H1 (cell line): ENCODE data around the gene ZNF532. TPM values are rescaled to one million over a fixed set of nuclear protein-coding genes. Genes with fewer than 3 reads are reported as not detected.

Experiments
- CTCF ChIA-PET: fragments of 300-600 bp; sonication (Branson Sonifier 250); formaldehyde crosslinking; loops from one replicate; lab custom pipeline; 2021; ENCODE audit not compliant: partially characterized antibody; lab: Charles Lee
- POLR2A ChIA-PET: fragments of 300-600 bp; sonication (Branson Sonifier 250); formaldehyde crosslinking; loops from one replicate; lab custom pipeline; 2021; ENCODE audit warnings: inconsistent platforms; ENCODE audit not compliant: partially characterized antibody; lab: Charles Lee
- DNase-seq, 2 experiments: peaks; one replicate each; pipeline versions ENCODE4 v3.0.0 to v3.0.0-alpha.2; 2010 to 2022; ENCODE audit warnings: low spot score in 2 of 2, low read depth in 1 of 2, mixed read lengths in 1 of 2
- FAIRE-seq: peaks from 2 replicates; lab custom pipeline; 2011; peaks lifted over from hg19 to GRCh38; lab: Jason Lieb, UNC
- H2AFZ ChIP-seq: 2 replicates; pipeline ENCODE4 v1.8.1; 2012; ENCODE audit warnings: low read length, inconsistent platforms
- H2AK5ac ChIP-seq: 2 replicates; pipeline ENCODE4 v1.6.1; 2013; ENCODE audit warnings: low read depth, low read length
- H2BK120ac ChIP-seq: replicated peaks from 2 replicates; pipeline ENCODE3; 2013; ENCODE audit warnings: low read depth, low read length, inconsistent platforms
- H2BK12ac ChIP-seq: 2 replicates; pipeline ENCODE4 v1.6.1; 2013; ENCODE audit warnings: low read depth, low read length
- H2BK15ac ChIP-seq: 2 replicates; pipeline ENCODE4 v1.6.1; 2013; ENCODE audit warnings: low read length
- H2BK20ac ChIP-seq: 2 replicates; pipeline ENCODE4 v1.6.1; 2013; ENCODE audit warnings: low read length
- H2BK5ac ChIP-seq: 2 replicates; pipeline ENCODE4 v1.6.1; 2013; ENCODE audit warnings: low read depth, low read length
- H3K14ac ChIP-seq: 2 replicates; pipeline ENCODE4 v1.6.1; 2013; ENCODE audit warnings: inconsistent platforms; ENCODE audit not compliant: insufficient read length
- H3K18ac ChIP-seq: 2 replicates; pipeline ENCODE4 v1.6.1; 2013; ENCODE audit warnings: low read length; ENCODE audit errors: extremely low read depth
- H3K23ac ChIP-seq: 2 replicates; pipeline ENCODE4 v1.6.1; 2013; ENCODE audit warnings: inconsistent platforms; ENCODE audit not compliant: insufficient read length
- H3K23me2 ChIP-seq: 2 replicates; pipeline ENCODE4 v1.6.1; 2013; ENCODE audit warnings: low read depth, low read length
- H3K27ac ChIP-seq: 2 replicates; pipeline ENCODE4 v1.6.1; 2011; ENCODE audit warnings: low read depth, low read length, inconsistent platforms
- H3K27me3 ChIP-seq, 4 experiments: replicated peaks in 1 of 4; 1 replicate in 1 of 4; 2 replicates in 3 of 4; pipeline versions ENCODE4 v1.6.1 to v1.8.1; 2011 to 2013; ENCODE audit warnings: low read length in 3 of 4, mild to moderate bottlenecking in 3 of 4, inconsistent platforms in 2 of 4, mixed read lengths in 2 of 4, moderate library complexity in 1 of 4; ENCODE audit not compliant: control insufficient read depth in 3 of 4, insufficient read depth in 3 of 4; ENCODE audit errors: extremely low read depth in 1 of 4
- H3K36me3 ChIP-seq, 4 experiments: 2 replicates each; pipeline versions ENCODE4 v1.6.1 to v1.8.1; 2011 to 2013; ENCODE audit warnings: mild to moderate bottlenecking in 4 of 4, low read length in 3 of 4, moderate library complexity in 2 of 4, control low read depth in 1 of 4, inconsistent platforms in 1 of 4; ENCODE audit not compliant: insufficient read depth in 4 of 4, control insufficient read depth in 2 of 4
- H3K4ac ChIP-seq: replicated peaks from 2 replicates; pipeline ENCODE3; 2013; ENCODE audit warnings: low read length, low read depth, mixed read lengths, inconsistent platforms; ENCODE audit not compliant: insufficient read length
- H3K4me1 ChIP-seq, 4 experiments: replicated peaks in 1 of 4; 1 replicate in 1 of 4; 2 replicates in 3 of 4; pipeline versions ENCODE4 v1.6.1 to v1.8.1; 2011 to 2013; ENCODE audit warnings: low read length in 3 of 4, inconsistent platforms in 2 of 4, mixed read lengths in 1 of 4; ENCODE audit not compliant: insufficient read depth in 4 of 4, control insufficient read depth in 3 of 4
- H3K4me2 ChIP-seq, 2 experiments: 2 replicates each; pipeline versions ENCODE4 v1.6.1 to v1.8.1; 2011 to 2013; ENCODE audit warnings: low read depth in 2 of 2, low read length in 2 of 2, control low read depth in 1 of 2, inconsistent platforms in 1 of 2, mild to moderate bottlenecking in 1 of 2; ENCODE audit not compliant: insufficient read depth in 1 of 2
- H3K4me3 ChIP-seq, 4 experiments: fragments of 200-600, 300-600 bp in 1 of 4; sonication (generic), shearing (Covaris generic), sonication (Bioruptor Twin) in 1 of 4; 2 replicates each; pipeline versions ENCODE4 v1.5.1 to v1.8.1; 2011 to 2016; ENCODE audit warnings: low read length in 4 of 4, low read depth in 3 of 4, control low read depth in 2 of 4, inconsistent platforms in 2 of 4, mild to moderate bottlenecking in 2 of 4, mixed read lengths in 1 of 4, moderate library complexity in 1 of 4; ENCODE audit not compliant: insufficient read depth in 2 of 4; ENCODE audit errors: extremely low read depth in 1 of 4
- H3K56ac ChIP-seq: replicated peaks from 2 replicates; pipeline ENCODE3; 2013; ENCODE audit warnings: low read depth, mild to moderate bottlenecking, mixed read lengths, low read length, inconsistent platforms; ENCODE audit not compliant: insufficient read length
- H3K79me1 ChIP-seq: 2 replicates; pipeline ENCODE4 v1.6.1; 2013; ENCODE audit warnings: low read depth, low read length, control low read depth
- H3K79me2 ChIP-seq, 2 experiments: 2 replicates each; pipeline versions ENCODE4 v1.6.1 to v1.8.1; 2012 to 2013; ENCODE audit warnings: low read length in 2 of 2, mild to moderate bottlenecking in 2 of 2, inconsistent platforms in 1 of 2; ENCODE audit not compliant: insufficient read depth in 2 of 2, control insufficient read depth in 1 of 2
- H3K9ac ChIP-seq, 4 experiments: replicated peaks in 1 of 4; 1 replicate in 1 of 4; 2 replicates in 3 of 4; pipeline versions ENCODE4 v1.6.1 to v1.8.1; 2011 to 2013; ENCODE audit warnings: low read depth in 3 of 4, low read length in 3 of 4, control low read depth in 2 of 4, mild to moderate bottlenecking in 2 of 4, moderate library complexity in 2 of 4, inconsistent platforms in 1 of 4; ENCODE audit errors: extremely low read depth in 1 of 4
- H3K9me3 ChIP-seq, 2 experiments: 2 replicates each; pipeline versions ENCODE4 v1.6.1 to v1.8.1; 2012 to 2013; ENCODE audit warnings: mild to moderate bottlenecking in 2 of 2, moderate library complexity in 2 of 2, control low read depth in 1 of 2, inconsistent platforms in 1 of 2, low read depth in 1 of 2, low read length in 1 of 2, mixed read lengths in 1 of 2; ENCODE audit not compliant: insufficient read depth in 2 of 2
- H4K20me1 ChIP-seq, 2 experiments: replicated peaks in 1 of 2; 2 replicates each; pipeline versions ENCODE3 to v1.8.1; 2011 to 2013; ENCODE audit warnings: inconsistent platforms in 2 of 2, low read length in 2 of 2, mild to moderate bottlenecking in 1 of 2; ENCODE audit not compliant: insufficient read depth in 2 of 2, control insufficient read depth in 1 of 2
- H4K5ac ChIP-seq: 2 replicates; pipeline ENCODE4 v1.6.1; 2013; ENCODE audit warnings: low read length, low read depth, mixed read lengths, inconsistent platforms; ENCODE audit not compliant: insufficient read length
- H4K8ac ChIP-seq: 2 replicates; pipeline ENCODE4 v1.8.0; 2013; ENCODE audit warnings: mild to moderate bottlenecking, moderate library complexity, low read length, inconsistent platforms; ENCODE audit not compliant: insufficient read depth; ENCODE audit errors: extremely low read depth
- H4K91ac ChIP-seq: replicated peaks from 2 replicates; pipeline ENCODE3; 2013; ENCODE audit warnings: low read length, mixed read lengths, inconsistent platforms; ENCODE audit not compliant: insufficient read length
- FOSL1 ChIP-seq: IDR thresholded peaks from 2 replicates; pipeline ENCODE4 v1.6.1; 2011; ENCODE audit warnings: mild to moderate bottlenecking, low read depth, low read length, moderate library complexity; ENCODE audit not compliant: insufficient read depth
- POLR2A ChIP-seq, 2 experiments: IDR thresholded peaks; 1 replicate in 1 of 2; 2 replicates in 1 of 2; pipeline ENCODE4 v1.6.1; 2011; ENCODE audit warnings: low read depth in 2 of 2, low read length in 2 of 2, mild to moderate bottlenecking in 2 of 2; ENCODE audit errors: control extremely low read depth in 1 of 2
- SAP30 ChIP-seq: fragments of 300-600 bp; sonication (generic); IDR thresholded peaks from 2 replicates; pipeline ENCODE4 v1.7.1; 2012; ENCODE audit warnings: low read length, moderate library complexity, mild to moderate bottlenecking, inconsistent platforms; ENCODE audit not compliant: insufficient read depth, insufficient replicate concordance
- SIN3A ChIP-seq, 2 experiments: IDR thresholded peaks in 1 of 2; conservative IDR thresholded peaks in 1 of 2; 2 replicates each; pipeline ENCODE4 v1.6.1; 2011 to 2012; ENCODE audit warnings: low read length in 2 of 2, improper control_type of control experiment in 1 of 2, low read depth in 1 of 2, mild to moderate bottlenecking in 1 of 2
- SIRT6 ChIP-seq: IDR thresholded peaks from one replicate; pipeline ENCODE4 v1.7.1; 2012; ENCODE audit warnings: low read length, inconsistent platforms
- SUZ12 ChIP-seq: fragments of 200-600 bp; sonication (generic); IDR thresholded peaks from 2 replicates; pipeline ENCODE4 v1.6.1; 2012; ENCODE audit warnings: mild to moderate bottlenecking, inconsistent platforms, low read length, moderate library complexity, mixed read lengths
- WGBS, 2 experiments: shearing (Covaris generic) in 1 of 2; methylation state at CpG; one replicate each; pipeline versions ENCODE4 v1.1.6 to v1.1.7; 2013 to 2015; ENCODE audit warnings: low lambda C conversion rate in 2 of 2, mixed read lengths in 2 of 2, inconsistent platforms in 1 of 2, low coverage in 1 of 2, missing lambda C conversion rate in 1 of 2; ENCODE audit not compliant: insufficient replicate concordance in 2 of 2, insufficient coverage in 1 of 2, insufficient read length in 1 of 2; ENCODE audit errors: extremely low coverage in 1 of 2, missing lambda C conversion rate in 1 of 2; 5-methylcytosine and 5-hydroxymethylcytosine counted together
- polyA plus RNA-seq, 7 experiments: library from polyadenylated mRNA; depleted of rRNA in 3 of 7; stranded (reverse) in 5 of 7; unstranded in 2 of 7; fragments of >200 nt in 5 of 7; fragments of 200-250 nt in 2 of 7; gene quantifications; 1 replicate in 5 of 7; 2 replicates in 1 of 7; 4 replicates in 1 of 7; pipeline versions ENCODE4 v1.2.1 to v1.2.3, GENCODE V29; 2011 to 2013; ENCODE audit warnings: missing spikeins in 2 of 7, mixed read lengths in 2 of 7
- total RNA-seq: library from RNA; stranded (reverse); fragmentation: NEBNext Ultra II Directional; extraction: Animal tissue kit (Norgen Biotek cat#: 25700); gene quantifications from 2 replicates; pipeline ENCODE4 v1.2.1, GENCODE V29; 2021
- TF ChIP-seq, protein P1 (sequence below): IDR thresholded peaks from 2 replicates; pipeline ENCODE4 v1.6.1; 2011; ENCODE audit warnings: low read length, improper control_type of control experiment

The ZNF532 gene
- total and polyA plus RNA-seq, 2 of the 8 experiments (the other 6 are each of a cell fraction or from before 2014, with no cell fraction given) = 143 to 240 TPM

DNA sequence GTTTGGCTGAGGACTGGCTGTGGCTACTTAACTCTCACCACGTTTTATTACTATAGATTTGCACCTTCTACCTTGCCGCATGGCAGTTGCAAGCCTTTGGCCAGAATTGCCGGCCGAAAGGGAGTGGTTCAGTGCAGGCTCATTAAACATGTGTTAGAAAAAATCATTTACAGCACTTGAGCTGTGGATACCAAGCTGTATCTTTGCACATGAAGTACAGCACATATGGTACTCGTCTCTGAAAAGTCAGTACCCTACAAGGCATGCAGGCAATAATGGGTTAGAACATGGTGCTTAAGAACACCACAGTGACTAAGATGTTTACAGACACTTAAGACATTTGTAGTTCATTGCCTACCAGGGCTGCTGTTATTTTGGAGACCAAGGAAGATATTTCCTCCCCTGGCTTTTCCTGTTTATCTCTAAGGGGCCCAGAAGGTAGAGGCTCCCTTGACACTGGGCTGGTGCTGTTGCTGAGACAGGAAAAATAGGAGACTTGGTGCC is 103.1 kb downstream of the ZNF532 start:
- H3K14ac ChIP-seq = no peak overlapping the region
- POLR2A ChIA-PET = interaction anchor here (0.9 to 1.5 kb wide), 5 partner anchors 10 to 97 kb away, joined by 3 to 7 read pairs (median 4); no protein-coding TSS in a partner anchor
- H2BK120ac ChIP-seq = no peak overlapping the region
- no peaks in the 10 kb centered on the region for H3K27me3 ChIP-seq
- H3K79me2 ChIP-seq = peaks cover 0 to 92% of the 10 kb centered on the region in 2 experiments; a peak in 3 of 4 replicates
- no peak for TF ChIP-seq FOSL1
- TF ChIP-seq SIN3A (conservative IDR thresholded peaks at IDR 0.05 in 1 of 2, IDR thresholded peaks at IDR 0.05 in 1 of 2; ENCODE audit: low read depth in 1 of 2, low read length in 2 of 2) = no peak
- no peak for TF ChIP-seq SUZ12
- TF ChIP-seq SAP30 = no peak
- TF ChIP-seq, protein P1, sequence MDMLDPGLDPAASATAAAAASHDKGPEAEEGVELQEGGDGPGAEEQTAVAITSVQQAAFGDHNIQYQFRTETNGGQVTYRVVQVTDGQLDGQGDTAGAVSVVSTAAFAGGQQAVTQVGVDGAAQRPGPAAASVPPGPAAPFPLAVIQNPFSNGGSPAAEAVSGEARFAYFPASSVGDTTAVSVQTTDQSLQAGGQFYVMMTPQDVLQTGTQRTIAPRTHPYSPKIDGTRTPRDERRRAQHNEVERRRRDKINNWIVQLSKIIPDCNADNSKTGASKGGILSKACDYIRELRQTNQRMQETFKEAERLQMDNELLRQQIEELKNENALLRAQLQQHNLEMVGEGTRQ = no peak
- TF ChIP-seq SIRT6 = no peak
- peak in 1 of 2 experiments; percentile 29; a peak in 1 of 3 replicates for TF ChIP-seq POLR2A (IDR thresholded peaks at IDR 0.05; ENCODE audit: control extremely low read depth in 1 of 2, low read depth in 2 of 2, low read length in 2 of 2)
- H4K8ac ChIP-seq = no peak overlapping the region
- H3K27ac ChIP-seq = no peak overlapping the region
- CTCF ChIA-PET = interaction anchor here (1.0 to 2.4 kb wide), 3 partner anchors 12 to 198 kb away, joined by 3 to 6 read pairs (median 5); no protein-coding TSS in a partner anchor
- H4K20me1 ChIP-seq = peaks cover 12 to 16% of the 10 kb centered on the region in 2 experiments
- no peak overlapping the region for H3K4me2 ChIP-seq
- H3K4ac ChIP-seq = no peak overlapping the region
- H3K9ac ChIP-seq = no peak overlapping the region
- H2AFZ ChIP-seq = no peak overlapping the region
- no peak overlapping the region for H2AK5ac ChIP-seq
- H2BK20ac ChIP-seq = no peak overlapping the region
- H3K18ac ChIP-seq = no peak overlapping the region
- H3K79me1 ChIP-seq = peaks cover 3% of the 10 kb centered on the region; the same call in 1 of the 2 replicates
- no peak overlapping the region for H2BK15ac ChIP-seq
- H2BK12ac ChIP-seq = no peak overlapping the region; the same call in 1 of the 2 replicates
- H3K9me3 ChIP-seq = no peaks in the 10 kb centered on the region
- FAIRE-seq (no peak), DNase-seq (no peak)
- no peak overlapping the region for H3K56ac ChIP-seq
- H3K4me3 ChIP-seq = no peak overlapping the region
- no peak overlapping the region for H3K23ac ChIP-seq
- H4K5ac ChIP-seq = no peak overlapping the region
- peak overlapping the region; percentile 15; the same call in 1 of the 2 replicates for H2BK5ac ChIP-seq
- peaks cover 4 to 72% (median 25%) of the 10 kb centered on the region in 4 experiments; a peak in 7 of 8 replicates for H3K36me3 ChIP-seq
- H3K4me1 ChIP-seq = peaks cover 0 to 4% (median 1%) of the 10 kb centered on the region in 4 experiments; a peak in 2 of 7 replicates
- H3K23me2 ChIP-seq = no peaks in the 10 kb centered on the region
- H4K91ac ChIP-seq = no peak overlapping the region
- 99% methylated on average over 5 of the region's 5 CpGs; no CpG with 5 or more reads in 1 of the 2 experiments for WGBS, 2 experiments
